HCEC 1CT (cell line): ENCODE results near the gene POU6F1.
"Not testable (repeated sequence)": the region's sequence is repeated elsewhere in the genome, so short reads cannot be mapped to it uniquely, and the experiment has no call there.

Experiments used
- DNase-seq: peaks from one replicate; pipeline ENCODE4 v3.0.0-alpha.2; 2017

Gene POU6F1

GRCh38 chr12:51217968-51218606 lies at the start of gene POU6F1:
POU6F1 (minus strand) TSS chr12:51218062; CDS start chr12:51206836, 11,226 bp downstream.
- DNase-seq: peak; percentile 68

GRCh38 chr12:51265024-51265423 lies 47.2 kb upstream of the POU6F1 start:
- no peak for DNase-seq

GRCh38 chr12:51264297-51264696 lies 46.4 kb upstream of the POU6F1 start:
- no peak for DNase-seq

GRCh38 chr12:51263341-51263740 lies 45.5 kb upstream of the POU6F1 start:
- DNase-seq: no peak

GRCh38 chr12:51262758-51263177 lies 44.9 kb upstream of the POU6F1 start:
- DNase-seq: peak; percentile 62

- not testable (repeated sequence) for DNase-seq
Observed at GRCh38 chr12:51259600-51259999, 41.7 kb upstream of the POU6F1 start.

- DNase-seq: no peak
Observed at GRCh38 chr12:51254536-51254935, 36.7 kb upstream of the POU6F1 start.

- DNase-seq: no peak
Observed at GRCh38 chr12:51253276-51253675, 35.4 kb upstream of the POU6F1 start.

GRCh38 chr12:51247523-51248206 lies 29.8 kb upstream of the POU6F1 start:
- no peak for DNase-seq

- DNase-seq: peak; percentile 16
Observed at GRCh38 chr12:51246254-51246853, 28.5 kb upstream of the POU6F1 start.

GRCh38 chr12:51245476-51246253 lies 27.8 kb upstream of the POU6F1 start:
- no peak for DNase-seq

- DNase-seq: peak; percentile 18
Observed at GRCh38 chr12:51244269-51244668, 26.4 kb upstream of the POU6F1 start.

GRCh38 chr12:51242876-51243275 lies 25.0 kb upstream of the POU6F1 start:
- DNase-seq: no peak

GRCh38 chr12:51242120-51242519 lies 24.3 kb upstream of the POU6F1 start:
- DNase-seq: no peak

- peak; percentile 43 for DNase-seq
Observed at GRCh38 chr12:51240971-51241370, 23.1 kb upstream of the POU6F1 start.

GRCh38 chr12:51238510-51239334 lies 20.9 kb upstream of the POU6F1 start, which contains the start of gene DAZAP2:
DAZAP2 (plus strand) TSS chr12:51238826; CDS start chr12:51238908, 82 bp downstream.
- DNase-seq: peak; percentile 93

- no peak for DNase-seq
Observed at GRCh38 chr12:51238037-51238509, 20.2 kb upstream of the POU6F1 start.

- DNase-seq: no peak
Observed at GRCh38 chr12:51234530-51234929, 16.7 kb upstream of the POU6F1 start.

GRCh38 chr12:51232642-51233041 lies 14.8 kb upstream of the POU6F1 start:
- no peak for DNase-seq

- no peak for DNase-seq
Observed at GRCh38 chr12:51229116-51229809, 11.4 kb upstream of the POU6F1 start.

- DNase-seq: no peak
Observed at GRCh38 chr12:51227962-51228361, 10.1 kb upstream of the POU6F1 start.
